Fibroblast of skin of left quadriceps (primary cell): ENCODE measurements around the gene ZNF446.

Experiments used
- DNase-seq, 2 experiments: peaks; one replicate each; pipeline ENCODE4 v3.0.0-alpha.2; 2013; ENCODE audit warnings: low read depth in 2 of 2

ZNF446 gene

GRCh38 chr19:58522709-58523108 lies 46.6 kb downstream of the ZNF446 start:
- no peak for DNase-seq

DNA sequence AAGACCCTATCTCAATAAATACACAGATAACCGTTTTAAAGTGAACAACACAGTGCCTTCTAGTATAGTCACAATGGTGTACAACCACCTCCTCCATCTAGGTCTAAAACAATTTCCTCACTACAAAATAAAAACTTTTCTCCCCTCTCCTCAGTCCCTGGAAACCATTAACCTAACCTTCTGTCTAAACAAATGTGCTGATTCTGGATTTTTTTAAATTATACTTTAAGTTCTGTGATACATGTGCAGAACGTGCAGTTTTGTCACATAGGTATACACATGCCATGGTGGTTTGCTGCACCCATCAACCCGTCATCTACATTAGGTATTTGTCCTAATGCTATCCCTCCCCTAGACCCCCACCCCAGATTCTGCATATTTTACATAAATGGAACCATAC lies 53.3 kb downstream of the ZNF446 start:
- DNase-seq = no peak
